GM18511 (cell line): ENCODE data around the gene PLXND1.
A peak's percentile ranks its signal among the peaks of the same experiment; 100 is the strongest.
"Not testable (repeated sequence)": the region's sequence is repeated elsewhere in the genome, so short reads cannot be mapped to it uniquely, and the experiment has no call there.

Experiments used
- ATAC-seq: cut with Tn5 transposase; IDR thresholded peaks from one replicate; pipeline ENCODE4 v1.9.1; 2021; ENCODE audit warnings: mild to moderate bottlenecking, moderate library complexity; ENCODE audit not compliant: unreplicated experiment

PLXND1 gene

GRCh38 chr3:129530821-129531220 lies 75.7 kb downstream of the PLXND1 start:
- no peak for ATAC-seq

GRCh38 chr3:129530251-129530791 lies 76.2 kb downstream of the PLXND1 start:
- no peak for ATAC-seq

- ATAC-seq, result no peak
These were observed 76.9 kb downstream of the PLXND1 start for GRCh38 chr3:129529436-129530210.

DNA sequence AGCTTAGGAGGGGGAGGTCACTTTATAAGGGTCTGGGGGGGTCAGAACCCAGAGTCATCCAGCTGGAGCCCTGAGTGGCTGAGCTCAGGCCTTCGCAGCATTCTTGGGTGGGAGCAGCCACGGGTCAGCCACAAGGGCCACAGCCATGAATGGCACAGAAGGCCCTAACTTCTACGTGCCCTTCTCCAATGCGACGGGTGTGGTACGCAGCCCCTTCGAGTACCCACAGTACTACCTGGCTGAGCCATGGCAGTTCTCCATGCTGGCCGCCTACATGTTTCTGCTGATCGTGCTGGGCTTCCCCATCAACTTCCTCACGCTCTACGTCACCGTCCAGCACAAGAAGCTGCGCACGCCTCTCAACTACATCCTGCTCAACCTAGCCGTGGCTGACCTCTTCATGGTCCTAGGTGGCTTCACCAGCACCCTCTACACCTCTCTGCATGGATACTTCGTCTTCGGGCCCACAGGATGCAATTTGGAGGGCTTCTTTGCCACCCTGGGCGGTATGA lies 77.8 kb downstream of the PLXND1 start, which contains the start of gene RHO:
Gene RHO, plus strand, starts transcription at position 51 of the 512 bp plus-strand sequence. Its CDS starts 95 bp downstream, at position 146.
- ATAC-seq, result no peak

DNA sequence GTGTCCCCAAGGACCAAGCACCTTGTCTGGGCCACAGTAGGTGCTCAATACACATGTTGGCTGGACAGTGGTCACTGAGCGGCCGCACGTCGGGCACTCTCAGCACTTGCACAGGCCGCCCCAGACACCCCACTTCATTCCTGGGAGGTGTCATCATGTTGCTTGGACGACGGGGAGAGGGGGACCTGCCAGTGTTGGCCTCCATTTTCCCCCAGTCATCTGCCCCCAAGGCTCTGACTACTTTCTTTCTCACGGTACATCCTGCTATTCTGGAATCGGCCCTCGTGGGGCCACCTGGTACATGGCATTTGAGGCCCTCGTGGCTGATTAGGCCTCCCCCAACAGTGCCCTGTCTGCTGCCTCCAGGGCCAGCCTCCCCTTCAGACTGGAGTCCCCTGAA lies 79.2 kb downstream of the PLXND1 start:
- no peak for ATAC-seq

- peak; percentile 98 for ATAC-seq
These were observed 80.2 kb downstream of the PLXND1 start for GRCh38 chr3:129526121-129526900.

GRCh38 chr3:129525341-129525968 lies 81.0 kb downstream of the PLXND1 start:
- ATAC-seq, result no peak

GRCh38 chr3:129524081-129524480 lies 82.4 kb downstream of the PLXND1 start:
- ATAC-seq, result no peak

- no peak for ATAC-seq
These were observed 83.5 kb downstream of the PLXND1 start for GRCh38 chr3:129522953-129523352.

GRCh38 chr3:129521611-129522010 lies 84.9 kb downstream of the PLXND1 start:
- ATAC-seq, result no peak

- ATAC-seq, result no peak
These were observed 85.5 kb downstream of the PLXND1 start for GRCh38 chr3:129520960-129521359.

DNA sequence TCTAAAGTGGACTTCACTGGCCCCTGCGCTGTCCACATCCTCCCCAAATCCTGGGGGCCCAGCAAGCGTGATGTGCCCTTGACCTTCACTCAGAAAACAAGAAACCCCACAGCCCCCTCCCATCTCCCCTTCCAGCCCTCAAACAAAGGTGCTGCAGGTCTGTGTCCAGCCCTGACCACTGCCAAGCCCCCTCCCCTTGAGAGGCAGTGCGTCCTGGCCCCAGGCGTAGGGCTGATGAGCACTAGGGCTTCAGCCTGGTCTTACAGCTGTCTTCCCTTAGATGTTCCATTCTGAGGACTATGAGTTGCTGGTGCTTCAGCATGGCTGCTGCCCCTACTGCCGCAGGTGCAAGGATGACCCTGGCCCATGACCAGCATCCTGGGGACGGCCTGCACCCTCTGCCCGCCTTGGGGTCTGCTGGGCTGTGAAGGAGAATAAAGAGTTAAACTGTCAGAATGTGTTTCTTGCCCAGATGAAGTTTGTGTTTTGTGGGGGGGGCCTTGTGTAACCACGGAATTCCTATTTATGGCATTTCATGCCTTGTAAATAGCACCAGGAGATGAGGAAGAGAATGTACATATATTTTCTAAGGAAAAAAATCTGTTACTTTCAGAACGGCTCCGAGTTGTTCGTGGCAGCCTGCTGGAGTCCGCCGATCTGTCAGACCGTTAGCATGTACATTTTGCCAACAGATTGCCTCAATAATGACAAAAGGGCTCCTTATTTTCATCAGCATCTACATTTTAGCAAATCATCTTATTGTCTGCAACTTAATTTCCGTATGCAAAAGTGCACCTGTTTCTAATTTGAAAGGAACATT lies 86.4 kb downstream of the PLXND1 start:
- no peak for ATAC-seq

DNA sequence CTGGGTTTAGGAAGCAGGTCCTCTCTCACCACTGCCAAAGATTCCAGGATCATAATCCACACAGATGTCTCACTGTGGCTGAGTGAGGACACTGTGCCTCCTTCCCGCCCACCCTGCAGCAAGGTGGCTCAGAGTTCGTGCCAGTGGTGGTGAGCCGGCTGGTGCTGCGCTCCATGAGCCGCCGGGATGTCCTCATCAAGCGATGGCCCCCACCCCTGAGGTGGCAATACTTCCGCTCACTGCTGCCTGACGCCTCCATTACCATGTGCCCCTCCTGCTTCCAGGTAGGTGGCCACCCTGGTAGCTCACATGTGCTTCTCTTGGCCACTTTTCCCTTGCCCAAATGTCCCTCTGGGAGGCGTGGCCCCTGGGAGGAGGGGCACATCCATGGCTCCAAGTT lies 87.0 kb downstream of the PLXND1 start:
- no peak for ATAC-seq

GRCh38 chr3:129518581-129518980 lies 87.9 kb downstream of the PLXND1 start:
- no peak for ATAC-seq

DNA sequence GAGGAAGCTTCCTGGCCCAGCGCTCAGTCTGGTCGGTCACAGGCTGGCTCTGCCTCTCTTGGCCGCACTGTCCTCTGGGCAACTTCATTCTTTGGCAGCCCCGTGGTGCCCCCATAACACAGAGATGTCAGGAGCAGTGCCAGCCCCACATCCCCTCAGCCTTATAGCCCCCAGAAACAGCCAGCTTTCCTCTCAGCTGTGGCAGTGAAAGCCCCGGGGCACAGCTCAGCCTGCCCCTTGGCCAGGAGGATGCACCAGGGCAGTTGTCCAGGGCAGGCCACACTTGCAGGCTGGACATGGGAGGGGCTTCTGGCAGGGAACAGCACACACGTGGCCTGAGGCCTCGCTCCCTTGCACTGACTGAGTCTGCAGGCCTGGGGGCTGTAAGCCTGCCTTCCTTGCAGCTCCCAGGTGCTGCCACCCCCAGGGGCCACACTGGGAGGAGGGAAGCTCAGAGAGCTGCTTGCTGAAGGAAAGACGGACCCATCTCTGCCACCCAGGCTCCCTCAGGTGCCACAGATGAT lies 88.4 kb downstream of the PLXND1 start:
- ATAC-seq, result no peak

DNA sequence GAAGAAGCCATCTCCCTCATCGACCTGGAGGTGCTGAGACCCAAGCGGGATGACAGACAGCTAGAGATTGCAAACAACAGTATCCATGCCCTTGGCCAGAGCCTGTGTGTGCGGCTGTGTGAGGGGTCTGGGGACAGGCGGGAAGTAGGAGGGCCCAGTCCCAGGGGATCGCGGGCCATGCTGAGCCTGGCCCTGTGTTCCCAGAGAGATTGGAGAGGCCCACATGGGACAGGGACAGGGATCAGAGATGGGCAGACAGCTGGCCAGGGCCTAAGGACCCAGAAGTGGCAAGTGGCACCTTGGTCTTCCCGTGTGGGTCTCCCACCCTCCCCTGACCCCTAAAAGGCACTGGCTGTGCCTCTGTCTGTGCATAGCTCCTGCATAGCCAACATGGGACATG lies 89.0 kb downstream of the PLXND1 start:
- no peak for ATAC-seq

- ATAC-seq, result not testable (repeated sequence)
These were observed 90.5 kb downstream of the PLXND1 start for GRCh38 chr3:129515821-129516432.

- ATAC-seq, result not testable (repeated sequence)
These were observed 91.2 kb downstream of the PLXND1 start for GRCh38 chr3:129515108-129515820.

GRCh38 chr3:129514563-129514962 lies 91.9 kb downstream of the PLXND1 start:
- ATAC-seq, result no peak
